ENCODE measurements around the gene SLC35F1. TPM values are rescaled to one million over a fixed set of nuclear protein-coding genes. Genes with fewer than 3 reads are reported as not detected.
"Not testable (repeated sequence)": the region's sequence is repeated elsewhere in the genome, so short reads cannot be mapped to it uniquely, and the experiment has no call there.

The SLC35F1 gene
- total RNA-seq, 2 donors from 2014 or later: 1.1 to 1.3 TPM

DNA sequence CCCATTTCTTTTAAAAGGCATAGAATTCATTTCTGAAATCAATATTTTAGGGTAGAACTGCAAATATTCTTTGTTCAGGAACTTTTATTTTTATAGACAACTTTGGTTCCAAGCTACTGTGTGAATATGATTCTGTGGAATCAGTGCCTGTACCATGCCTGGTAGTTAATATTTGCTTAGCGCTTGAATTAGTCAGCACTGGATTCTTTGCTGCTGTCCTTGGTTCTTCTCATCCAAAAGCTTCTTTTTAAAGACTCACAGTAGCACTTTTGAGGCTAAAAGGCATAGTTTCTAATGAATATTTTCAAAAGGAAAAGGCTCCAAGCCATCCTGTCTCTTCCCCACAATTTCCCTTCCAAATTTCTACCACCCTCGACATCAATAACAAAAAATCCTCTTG is 109.5 kb downstream of the SLC35F1 start:
- H3K9me3 ChIP-seq: no peaks in the 10 kb centered on the region
- H3K27ac ChIP-seq: no peak overlapping the region
- H3K4me3 ChIP-seq: no peak overlapping the region
- H3K4me1 ChIP-seq: no peaks in the 10 kb centered on the region
- H3K27me3 ChIP-seq: no peaks in the 10 kb centered on the region
- TF ChIP-seq, protein P1, sequence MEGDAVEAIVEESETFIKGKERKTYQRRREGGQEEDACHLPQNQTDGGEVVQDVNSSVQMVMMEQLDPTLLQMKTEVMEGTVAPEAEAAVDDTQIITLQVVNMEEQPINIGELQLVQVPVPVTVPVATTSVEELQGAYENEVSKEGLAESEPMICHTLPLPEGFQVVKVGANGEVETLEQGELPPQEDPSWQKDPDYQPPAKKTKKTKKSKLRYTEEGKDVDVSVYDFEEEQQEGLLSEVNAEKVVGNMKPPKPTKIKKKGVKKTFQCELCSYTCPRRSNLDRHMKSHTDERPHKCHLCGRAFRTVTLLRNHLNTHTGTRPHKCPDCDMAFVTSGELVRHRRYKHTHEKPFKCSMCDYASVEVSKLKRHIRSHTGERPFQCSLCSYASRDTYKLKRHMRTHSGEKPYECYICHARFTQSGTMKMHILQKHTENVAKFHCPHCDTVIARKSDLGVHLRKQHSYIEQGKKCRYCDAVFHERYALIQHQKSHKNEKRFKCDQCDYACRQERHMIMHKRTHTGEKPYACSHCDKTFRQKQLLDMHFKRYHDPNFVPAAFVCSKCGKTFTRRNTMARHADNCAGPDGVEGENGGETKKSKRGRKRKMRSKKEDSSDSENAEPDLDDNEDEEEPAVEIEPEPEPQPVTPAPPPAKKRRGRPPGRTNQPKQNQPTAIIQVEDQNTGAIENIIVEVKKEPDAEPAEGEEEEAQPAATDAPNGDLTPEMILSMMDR (IDR thresholded peaks at IDR 0.05): no peak
- no peaks in the 10 kb centered on the region for H3K36me3 ChIP-seq
- no peak for DNase-seq (ENCODE audit: low spot score)

DNA sequence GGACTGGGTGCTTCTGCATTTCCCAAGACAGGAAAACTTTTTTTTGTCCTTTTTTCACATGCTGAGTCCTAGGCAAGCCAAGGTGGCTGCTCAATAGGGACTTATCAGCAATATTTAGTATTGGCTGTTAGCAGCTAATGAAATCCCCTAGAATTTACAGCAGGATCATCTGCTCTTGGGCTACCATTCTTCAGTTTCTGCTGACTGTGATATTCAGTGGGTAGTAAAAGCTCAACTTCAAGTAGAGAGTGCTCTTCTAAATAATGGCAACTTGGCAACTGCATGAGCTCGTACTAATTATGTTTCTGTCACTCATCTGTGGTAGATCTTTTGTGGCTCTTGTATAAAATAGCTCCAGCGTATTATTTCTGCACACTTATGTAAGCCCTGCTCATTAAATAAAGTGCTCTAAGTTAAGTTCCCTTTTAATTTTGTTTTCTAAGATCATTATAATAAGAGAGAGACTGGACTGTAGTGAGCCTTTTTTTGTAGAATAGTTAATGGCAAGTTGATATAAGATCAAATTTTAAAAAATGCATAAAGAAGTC is 110.3 kb downstream of the SLC35F1 start:
- H3K36me3 ChIP-seq: no peaks in the 10 kb centered on the region
- TF ChIP-seq, protein P1 (IDR thresholded peaks at IDR 0.05): no peak

DNA sequence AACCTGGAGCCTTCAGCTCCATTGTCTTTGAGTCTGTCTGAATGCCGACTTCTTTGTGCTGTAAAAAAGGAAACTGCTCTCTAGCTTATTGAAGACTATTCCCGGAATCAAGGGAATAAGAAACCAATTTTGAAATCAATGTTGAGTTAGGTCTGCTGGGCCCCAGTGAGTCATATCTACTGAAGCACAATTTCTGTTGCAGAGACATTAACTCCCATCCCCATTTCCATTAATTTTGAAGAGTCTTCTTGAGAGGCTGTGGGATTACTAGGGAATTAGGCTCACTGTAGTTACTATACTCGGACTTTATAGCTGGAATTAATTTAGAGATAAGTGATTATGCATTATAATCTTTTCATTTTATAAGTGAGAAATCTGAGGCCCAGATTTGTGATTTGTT is 116.7 kb downstream of the SLC35F1 start:
- Histone ChIP-seq H3K4me3 (no peak overlapping the region), H3K9me3 (no peaks in the 10 kb centered on the region), H3K27ac (no peak overlapping the region), H3K4me1 (no peaks in the 10 kb centered on the region), H3K36me3 (no peaks in the 10 kb centered on the region), H3K27me3 (no peaks in the 10 kb centered on the region)
- TF ChIP-seq, protein P1 (IDR thresholded peaks at IDR 0.05): no peak
- no peak for DNase-seq (ENCODE audit: low spot score)

More for the DNA sequence above, 110.3 kb downstream of the SLC35F1 start:
- Histone ChIP-seq H3K9me3 (no peaks in the 10 kb centered on the region), H3K27ac (no peak overlapping the region), H3K27me3 (no peaks in the 10 kb centered on the region), H3K4me3 (no peak overlapping the region), H3K4me1 (no peaks in the 10 kb centered on the region)
- no peak for DNase-seq (ENCODE audit: low spot score)

DNA sequence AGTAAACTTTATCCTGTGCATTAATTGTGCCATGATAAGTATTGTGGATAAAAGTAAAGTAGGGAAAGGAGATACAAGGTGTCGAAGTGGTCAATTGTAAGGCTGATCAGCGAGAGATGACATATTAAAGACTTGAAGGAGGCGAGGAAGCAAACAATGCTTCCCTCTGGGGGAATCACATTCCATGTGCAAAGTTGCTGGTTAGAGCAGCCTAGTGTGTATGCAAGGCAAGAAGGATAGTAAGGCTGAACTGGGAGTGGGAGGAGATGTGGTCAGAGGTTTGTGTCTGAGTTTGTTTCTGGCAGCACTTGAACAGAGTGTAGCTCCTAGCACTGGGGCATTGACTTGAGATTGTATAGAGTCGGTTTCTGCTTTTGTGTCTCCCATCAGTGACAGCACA is 122.9 kb downstream of the SLC35F1 start:
- Histone ChIP-seq H3K4me1 (no peaks in the 10 kb centered on the region), H3K27me3 (no peaks in the 10 kb centered on the region), H3K9me3 (peaks cover 0 to 4% of the 10 kb centered on the region in 2 donors), H3K4me3 (no peak overlapping the region), H3K36me3 (no peaks in the 10 kb centered on the region), H3K27ac (no peak overlapping the region)
- DNase-seq (ENCODE audit: low spot score): no peak
- TF ChIP-seq, protein P1 (IDR thresholded peaks at IDR 0.05): no peak

DNA sequence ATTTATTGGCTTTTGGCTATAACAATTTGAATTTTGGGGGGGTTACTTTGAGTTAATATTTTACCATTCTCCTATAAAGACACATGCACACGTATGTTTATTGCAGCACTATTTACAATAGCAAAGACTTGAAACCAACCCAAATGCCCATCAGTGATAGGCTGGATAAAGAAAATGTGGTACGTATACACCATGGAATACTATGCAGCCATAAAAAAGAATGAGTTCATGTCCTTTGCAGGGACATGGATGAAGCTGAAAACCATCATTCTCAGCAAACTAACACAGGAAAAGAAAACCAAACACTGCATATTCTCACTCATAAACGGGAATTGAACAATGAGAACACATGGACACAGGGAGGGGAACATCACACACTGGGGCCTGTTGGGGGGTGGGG is 130.4 kb downstream of the SLC35F1 start:
- H3K4me3 ChIP-seq; H3K36me3 ChIP-seq; H3K4me1 ChIP-seq; H3K27ac ChIP-seq; H3K27me3 ChIP-seq; DNase-seq (ENCODE audit: low spot score): not testable (repeated sequence)
- H3K9me3 ChIP-seq: peaks cover 0 to 24% of the 10 kb centered on the region in 2 donors

DNA sequence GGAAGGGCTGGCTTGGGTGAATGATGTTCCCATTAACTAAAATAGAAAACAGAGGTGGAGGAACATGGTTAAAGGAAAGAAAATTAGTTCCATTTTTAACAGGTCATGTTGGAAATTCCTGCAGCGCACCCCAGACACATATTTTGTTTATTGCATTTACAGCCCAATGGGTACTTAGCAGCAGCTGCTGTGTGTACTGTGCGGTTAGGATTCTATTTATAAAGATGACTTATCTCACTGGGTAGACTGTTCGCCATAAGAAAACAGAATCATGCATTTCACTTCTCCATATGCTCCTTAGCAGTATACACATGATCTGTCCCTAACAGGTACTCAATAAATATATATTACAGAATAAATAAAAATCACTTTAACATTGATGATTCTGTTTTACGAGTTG is 135.8 kb downstream of the SLC35F1 start:
- no peaks in the 10 kb centered on the region for H3K9me3 ChIP-seq
- H3K36me3 ChIP-seq: no peaks in the 10 kb centered on the region
- no peak overlapping the region for H3K4me3 ChIP-seq
- no peak overlapping the region for H3K27ac ChIP-seq
- H3K4me1 ChIP-seq: no peaks in the 10 kb centered on the region
- no peak for DNase-seq (ENCODE audit: low spot score)
- TF ChIP-seq, protein P1 (IDR thresholded peaks at IDR 0.05): no peak
- H3K27me3 ChIP-seq: no peaks in the 10 kb centered on the region
